Measurements from ENCODE around the gene SAMD8.

DNA sequence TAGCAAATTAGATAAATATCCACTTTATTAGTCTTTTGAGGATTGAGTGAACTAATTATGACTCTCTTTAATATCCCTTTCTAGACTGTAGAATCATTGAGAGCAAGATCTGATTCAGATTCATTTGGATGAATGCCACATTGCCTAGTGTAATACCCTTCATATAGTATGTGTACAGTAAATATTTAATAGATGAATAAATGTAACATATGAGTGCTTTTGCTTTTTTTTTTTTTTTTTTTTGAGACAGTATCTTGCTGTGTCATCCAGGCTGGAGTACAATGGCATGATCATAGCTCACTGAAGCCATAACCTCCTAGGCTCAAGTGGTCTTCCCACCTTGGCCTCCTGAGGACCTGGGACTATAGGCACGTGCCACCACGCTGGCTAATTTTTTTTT is 14.8 kb downstream of the SAMD8 start:
- TF ChIP-seq CTCF (conservative IDR thresholded peaks at IDR 0.05) (no peak), ZFX (IDR thresholded peaks at IDR 0.05) (no peak)

Measured in C4-2B (cell line).